ENCODE results near the gene TTN.

GRCh38 chr2:178485356-178485755 lies 321.9 kb downstream of the TTN start:
- TF ChIP-seq, protein P1, sequence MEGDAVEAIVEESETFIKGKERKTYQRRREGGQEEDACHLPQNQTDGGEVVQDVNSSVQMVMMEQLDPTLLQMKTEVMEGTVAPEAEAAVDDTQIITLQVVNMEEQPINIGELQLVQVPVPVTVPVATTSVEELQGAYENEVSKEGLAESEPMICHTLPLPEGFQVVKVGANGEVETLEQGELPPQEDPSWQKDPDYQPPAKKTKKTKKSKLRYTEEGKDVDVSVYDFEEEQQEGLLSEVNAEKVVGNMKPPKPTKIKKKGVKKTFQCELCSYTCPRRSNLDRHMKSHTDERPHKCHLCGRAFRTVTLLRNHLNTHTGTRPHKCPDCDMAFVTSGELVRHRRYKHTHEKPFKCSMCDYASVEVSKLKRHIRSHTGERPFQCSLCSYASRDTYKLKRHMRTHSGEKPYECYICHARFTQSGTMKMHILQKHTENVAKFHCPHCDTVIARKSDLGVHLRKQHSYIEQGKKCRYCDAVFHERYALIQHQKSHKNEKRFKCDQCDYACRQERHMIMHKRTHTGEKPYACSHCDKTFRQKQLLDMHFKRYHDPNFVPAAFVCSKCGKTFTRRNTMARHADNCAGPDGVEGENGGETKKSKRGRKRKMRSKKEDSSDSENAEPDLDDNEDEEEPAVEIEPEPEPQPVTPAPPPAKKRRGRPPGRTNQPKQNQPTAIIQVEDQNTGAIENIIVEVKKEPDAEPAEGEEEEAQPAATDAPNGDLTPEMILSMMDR (IDR thresholded peaks at IDR 0.05; ENCODE audit: low read length), result no peak
- TF ChIP-seq EZH2 (optimal IDR thresholded peaks at IDR 0.05; ENCODE audit: low read depth, low read length), result no peak
